Fibroblast of lung (primary cell): ENCODE results near the gene MAGI2. TPM values are rescaled to one million over a fixed set of nuclear protein-coding genes. Genes with fewer than 3 reads are reported as not detected.

Experiments used
- DNase-seq, 2 donors: peaks; one replicate each; pipeline versions ENCODE4 v3.0.0 to v3.0.0-alpha.2; 2010; ENCODE audit warnings: low read depth in 2 of 2
- H2AFZ ChIP-seq: 2 replicates; pipeline ENCODE4 v1.5.1; 2012; ENCODE audit warnings: low read length, control low read depth, inconsistent platforms
- H3K27ac ChIP-seq: 2 replicates; pipeline ENCODE4 v1.5.1; 2011; ENCODE audit warnings: low read length, control low read depth; ENCODE audit not compliant: insufficient read depth
- H3K27me3 ChIP-seq: 2 replicates; pipeline ENCODE4 v1.5.1; 2011; ENCODE audit warnings: mild to moderate bottlenecking, low read length; ENCODE audit not compliant: control insufficient read depth, insufficient read depth
- H3K36me3 ChIP-seq: 2 replicates; pipeline ENCODE4 v1.5.1; 2011; ENCODE audit warnings: low read length; ENCODE audit not compliant: control insufficient read depth, insufficient read depth
- H3K4me1 ChIP-seq: 2 replicates; pipeline ENCODE4 v1.5.1; 2011; ENCODE audit warnings: low read length; ENCODE audit not compliant: control insufficient read depth, insufficient read depth; ENCODE audit errors: extremely low read depth
- H3K4me2 ChIP-seq: 2 replicates; pipeline ENCODE4 v1.5.1; 2011; ENCODE audit warnings: low read length, control low read depth; ENCODE audit not compliant: insufficient read depth; ENCODE audit errors: extremely low read depth
- H3K4me3 ChIP-seq, 4 experiments: fragments of 200-600 bp in 1 of 4; sonication (generic) in 1 of 4; replicated peaks in 1 of 4; 2 replicates each; pipeline ENCODE4 v1.5.1; 2011 to 2016; ENCODE audit warnings: low read length in 4 of 4, low read depth in 3 of 4, mild to moderate bottlenecking in 3 of 4, control low read depth in 2 of 4, inconsistent platforms in 1 of 4, mixed read lengths in 1 of 4; ENCODE audit not compliant: insufficient read depth in 1 of 4; ENCODE audit errors: control extremely low read depth in 1 of 4
- H3K79me2 ChIP-seq: 2 replicates; pipeline ENCODE4 v1.5.1; 2012; ENCODE audit warnings: mild to moderate bottlenecking, low read length, inconsistent platforms; ENCODE audit not compliant: control insufficient read depth, insufficient read depth
- H3K9ac ChIP-seq: 2 replicates; pipeline ENCODE4 v1.5.1; 2011; ENCODE audit warnings: mild to moderate bottlenecking, low read length, control low read depth; ENCODE audit not compliant: insufficient read depth
- H3K9me3 ChIP-seq: 2 replicates; pipeline ENCODE4 v1.5.1; 2012; ENCODE audit warnings: low read depth, low read length; ENCODE audit not compliant: control insufficient read depth, insufficient read depth
- H4K20me1 ChIP-seq: 2 replicates; pipeline ENCODE4 v1.5.1; 2011; ENCODE audit warnings: low read length; ENCODE audit not compliant: control insufficient read depth, insufficient read depth; ENCODE audit errors: extremely low read depth
- CTCF ChIP-seq, 2 donors: IDR thresholded peaks in 1 of 2; conservative IDR thresholded peaks in 1 of 2; 1 replicate in 1 of 2; 2 replicates in 1 of 2; pipeline ENCODE4 v1.5.1; 2011 to 2012; ENCODE audit warnings: low read length in 2 of 2, control low read depth in 1 of 2, inconsistent platforms in 1 of 2, low read depth in 1 of 2, mild to moderate bottlenecking in 1 of 2
- EZH2 ChIP-seq: IDR thresholded peaks from 2 replicates; pipeline ENCODE4 v1.5.1; 2012; ENCODE audit warnings: low read length, control low read depth, mild to moderate bottlenecking; ENCODE audit errors: missing control alignments
- polyA plus RNA-seq, 2 donors: library from polyadenylated mRNA; depleted of rRNA in 1 of 2; stranded (reverse) in 1 of 2; unstranded in 1 of 2; fragments of >200 nt; gene quantifications; 2 replicates each; pipeline ENCODE4 v1.2.1, GENCODE V29; 2011 to 2012; ENCODE audit warnings: missing spikeins in 1 of 2
- total RNA-seq: library from RNA; depleted of rRNA; stranded (reverse); fragments of >200 nt; gene quantifications from 2 replicates; pipeline ENCODE4 v1.2.1, GENCODE V29; 2014

MAGI2 gene
- total and polyA plus RNA-seq, 2 donors (not counting 1 experiment from before 2014, with no cell fraction given) = 1.8 to 17.0 TPM

GRCh38 chr7:79159040-79159664 lies 294.3 kb downstream of the MAGI2 start:
- Histone ChIP-seq H3K4me1 (no peaks in the 10 kb centered on the region), H2AFZ (no peak overlapping the region), H3K79me2 (no peaks in the 10 kb centered on the region), H3K4me3 (no peak overlapping the region), H3K9ac (no peak overlapping the region), H3K4me2 (no peak overlapping the region), H3K27me3 (no peaks in the 10 kb centered on the region), H4K20me1 (no peaks in the 10 kb centered on the region), H3K27ac (no peak overlapping the region), H3K9me3 (no peaks in the 10 kb centered on the region), H3K36me3 (no peaks in the 10 kb centered on the region)
- DNase-seq = no peak
- TF ChIP-seq CTCF (conservative IDR thresholded peaks at IDR 0.05 in 1 of 2, IDR thresholded peaks at IDR 0.05 in 1 of 2; ENCODE audit: low read depth in 1 of 2, low read length in 2 of 2) (no peak), EZH2 (no peak)

- Histone ChIP-seq H3K4me1 (no peaks in the 10 kb centered on the region), H3K4me3 (no peak overlapping the region), H3K27ac (no peak overlapping the region), H2AFZ (no peak overlapping the region), H3K27me3 (no peaks in the 10 kb centered on the region), H3K4me2 (no peak overlapping the region), H3K36me3 (no peaks in the 10 kb centered on the region), H4K20me1 (no peaks in the 10 kb centered on the region), H3K79me2 (no peaks in the 10 kb centered on the region), H3K9ac (no peak overlapping the region), H3K9me3 (no peaks in the 10 kb centered on the region)
- DNase-seq = no peak
- TF ChIP-seq EZH2 (no peak), CTCF (conservative IDR thresholded peaks at IDR 0.05 in 1 of 2, IDR thresholded peaks at IDR 0.05 in 1 of 2; ENCODE audit: low read depth in 1 of 2, low read length in 2 of 2) (no peak)
Measured at GRCh38 chr7:79157281-79157680, 296.2 kb downstream of the MAGI2 start.

GRCh38 chr7:79149831-79150230 lies 303.6 kb downstream of the MAGI2 start:
- Histone ChIP-seq H3K27me3 (no peaks in the 10 kb centered on the region), H3K4me1 (no peaks in the 10 kb centered on the region), H3K9ac (no peak overlapping the region), H3K4me2 (no peak overlapping the region), H3K4me3 (no peak overlapping the region), H4K20me1 (no peaks in the 10 kb centered on the region), H3K27ac (no peak overlapping the region), H3K79me2 (no peaks in the 10 kb centered on the region), H3K9me3 (no peaks in the 10 kb centered on the region), H2AFZ (no peak overlapping the region), H3K36me3 (no peaks in the 10 kb centered on the region)
- DNase-seq = no peak
- TF ChIP-seq EZH2 (no peak), CTCF (conservative IDR thresholded peaks at IDR 0.05 in 1 of 2, IDR thresholded peaks at IDR 0.05 in 1 of 2; ENCODE audit: low read depth in 1 of 2, low read length in 2 of 2) (no peak)
